Measurements from ENCODE around the gene VPS4B. TPM values are rescaled to one million over a fixed set of nuclear protein-coding genes. Genes with fewer than 3 reads are reported as not detected.

Gene VPS4B
- polyA plus RNA-seq, 3 donors = 15.4 to 48.8 (median 26.7) TPM

DNA sequence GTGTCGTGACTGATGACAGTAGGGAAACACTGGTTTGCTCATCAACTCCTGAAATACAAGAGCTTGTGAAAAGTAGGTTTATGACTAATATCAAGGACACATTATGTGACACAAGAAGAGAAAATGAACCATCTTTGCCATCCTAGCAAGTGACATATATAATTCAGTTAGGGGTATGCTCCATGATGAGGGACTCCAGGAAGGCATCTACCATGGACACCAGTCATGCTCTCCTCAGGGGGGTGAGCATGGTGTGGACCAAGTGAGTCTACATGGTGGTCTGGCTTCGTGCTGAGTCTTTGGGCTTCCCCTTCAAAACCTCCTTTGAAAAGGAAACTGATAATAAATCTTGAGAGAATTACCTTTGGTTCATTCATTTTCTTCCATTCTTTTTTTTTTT is 42.8 kb upstream of the VPS4B start:
- Histone ChIP-seq H3K27me3 (ENCODE audit: control insufficient read depth in 2 of 2, insufficient read depth in 2 of 2, low read length in 2 of 2) (no peaks in the 10 kb centered on the region), H4K20me1 (ENCODE audit: insufficient read depth, low read length) (no peaks in the 10 kb centered on the region), H3K36me3 (replicated peaks in 1 of 2; ENCODE audit: control insufficient read depth in 1 of 2, insufficient read depth in 2 of 2, low read length in 2 of 2) (no peaks in the 10 kb centered on the region), H2AFZ (ENCODE audit: insufficient read depth, low read depth, low read length, poor library complexity, severe bottlenecking) (no peak overlapping the region), H3K4me1 (ENCODE audit: control insufficient read depth in 1 of 2, insufficient read depth in 2 of 2, low read length in 2 of 2) (no peaks in the 10 kb centered on the region), H3K79me2 (ENCODE audit: insufficient read depth, low read length) (no peaks in the 10 kb centered on the region), H3K4me3 (replicated peaks in 1 of 3; ENCODE audit: low read depth in 2 of 3, low read length in 3 of 3) (no peak overlapping the region), H3K4me2 (replicated peaks; ENCODE audit: extremely low read depth, low read length, poor library complexity, severe bottlenecking) (no peak overlapping the region), H3K9me3 (replicated peaks in 1 of 2; ENCODE audit: control insufficient read depth in 1 of 2, insufficient read depth in 1 of 2, low read length in 2 of 2) (no peaks in the 10 kb centered on the region), H3K9ac (ENCODE audit: insufficient read depth, low read length, poor library complexity, severe bottlenecking) (no peak overlapping the region), H3K27ac (ENCODE audit: low read depth in 1 of 2, low read length in 2 of 2) (no peak overlapping the region)
- peaks cover 0 to 5% (median 1%) of the 10 kb centered on the region in 3 donors for H3K27me3 Mint-ChIP-seq (ENCODE audit: low read depth in 3 of 3)
- H3K4me1 Mint-ChIP-seq = no peaks in the 10 kb centered on the region
- no CpG with 5 or more reads among the region's 2 CpGs for WGBS (ENCODE audit: insufficient coverage)
- DNase-seq = no peak
- no peak overlapping the region for H3K4me3 Mint-ChIP-seq
- intact Hi-C loops (cut with micrococcal nuclease) = no loop called here
- no peak for TF ChIP-seq CTCF (IDR thresholded peaks at IDR 0.05)
- H3K9me3 Mint-ChIP-seq = peaks cover 0 to under 1% (median 0%) of the 10 kb centered on the region in 7 donors
- no peak overlapping the region for H3K27ac Mint-ChIP-seq
- no peaks in the 10 kb centered on the region for H3K36me3 Mint-ChIP-seq

DNA sequence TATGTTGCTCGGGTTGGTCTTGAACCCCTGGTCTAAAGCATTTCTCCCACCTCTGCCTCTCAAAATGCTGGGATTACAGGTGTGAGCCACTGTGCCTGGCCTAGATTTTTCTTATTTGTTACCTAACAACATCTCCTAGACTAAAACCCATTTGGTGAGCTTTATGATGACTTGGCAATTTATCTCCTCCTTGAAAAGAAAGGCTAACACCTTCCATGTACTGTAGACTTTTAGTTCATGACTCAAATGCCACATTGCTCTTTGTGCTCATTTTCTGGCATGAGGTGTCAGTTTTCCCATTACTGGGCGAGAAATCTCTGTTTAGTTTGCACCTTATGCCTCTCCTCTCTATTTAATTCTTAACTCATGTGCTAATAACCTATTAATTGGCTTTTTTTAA is 42.2 kb upstream of the VPS4B start:
- Histone ChIP-seq H3K4me1 (ENCODE audit: control insufficient read depth in 1 of 2, insufficient read depth in 2 of 2, low read length in 2 of 2) (no peaks in the 10 kb centered on the region), H3K27ac (ENCODE audit: low read depth in 1 of 2, low read length in 2 of 2) (no peak overlapping the region), H2AFZ (ENCODE audit: insufficient read depth, low read depth, low read length, poor library complexity, severe bottlenecking) (no peak overlapping the region), H3K79me2 (ENCODE audit: insufficient read depth, low read length) (no peaks in the 10 kb centered on the region), H3K9me3 (replicated peaks in 1 of 2; ENCODE audit: control insufficient read depth in 1 of 2, insufficient read depth in 1 of 2, low read length in 2 of 2) (no peaks in the 10 kb centered on the region), H3K36me3 (replicated peaks in 1 of 2; ENCODE audit: control insufficient read depth in 1 of 2, insufficient read depth in 2 of 2, low read length in 2 of 2) (no peaks in the 10 kb centered on the region), H3K4me2 (replicated peaks; ENCODE audit: extremely low read depth, low read length, poor library complexity, severe bottlenecking) (no peak overlapping the region), H3K4me3 (replicated peaks in 1 of 3; ENCODE audit: low read depth in 2 of 3, low read length in 3 of 3) (no peak overlapping the region), H3K9ac (ENCODE audit: insufficient read depth, low read length, poor library complexity, severe bottlenecking) (no peak overlapping the region), H4K20me1 (ENCODE audit: insufficient read depth, low read length) (no peaks in the 10 kb centered on the region), H3K27me3 (ENCODE audit: control insufficient read depth in 2 of 2, insufficient read depth in 2 of 2, low read length in 2 of 2) (no peaks in the 10 kb centered on the region)
- no CpG with 5 or more reads among the region's 2 CpGs for WGBS (ENCODE audit: insufficient coverage)
- intact Hi-C loops (cut with micrococcal nuclease) = no loop called here
- Mint-ChIP-seq H3K4me3 (no peak overlapping the region), H3K9me3 (peaks cover 0 to 1% (median 0%) of the 10 kb centered on the region in 7 donors), H3K4me1 (no peaks in the 10 kb centered on the region), H3K36me3 (no peaks in the 10 kb centered on the region), H3K27me3 (ENCODE audit: low read depth in 3 of 3) (peaks cover 0 to 5% (median 1%) of the 10 kb centered on the region in 3 donors), H3K27ac (no peak overlapping the region)
- DNase-seq = no peak
- TF ChIP-seq CTCF (IDR thresholded peaks at IDR 0.05) = no peak
